Left renal cortex interstitium (tissue), 4 donors: ENCODE measurements around the gene FBN1. TPM values are rescaled to one million over a fixed set of nuclear protein-coding genes. Genes with fewer than 3 reads are reported as not detected.

ENCODE experiments used
- DNase-seq, 4 donors: peaks; one replicate each; pipeline ENCODE4 v3.0.0-alpha.2; 2013; ENCODE audit warnings: low read depth in 4 of 4, low spot score in 2 of 4, missing footprints in 1 of 4
- polyA plus RNA-seq, 4 donors: library from polyadenylated mRNA; unstranded; fragments of 120-200 nt; gene quantifications; one replicate each; pipeline ENCODE4 v1.2.1, GENCODE V29; 2013; ENCODE audit not compliant: insufficient read length in 4 of 4

Gene FBN1
- polyA plus RNA-seq, 4 donors: 70.2 to 118 (median 94.7) TPM

DNA sequence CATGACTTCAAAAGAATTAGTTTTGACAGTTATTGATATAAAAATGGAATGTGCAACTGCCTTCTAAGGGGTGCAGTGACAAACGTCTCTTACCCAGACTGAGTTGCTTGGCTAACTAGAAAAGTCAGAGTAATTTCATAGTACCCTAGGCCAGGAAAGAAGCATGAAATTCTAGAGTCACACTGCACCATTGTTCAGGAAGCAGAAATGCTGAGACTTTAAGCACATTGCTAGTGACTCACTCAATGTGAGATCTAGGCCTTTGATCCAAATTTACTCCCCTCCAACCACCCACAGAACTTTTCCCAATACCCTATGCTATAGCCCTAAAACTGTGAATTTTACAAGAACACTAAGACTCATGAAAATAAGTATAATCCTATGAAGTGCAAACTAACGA, 203.5 kb downstream of the FBN1 start:
- no peak for DNase-seq

DNA sequence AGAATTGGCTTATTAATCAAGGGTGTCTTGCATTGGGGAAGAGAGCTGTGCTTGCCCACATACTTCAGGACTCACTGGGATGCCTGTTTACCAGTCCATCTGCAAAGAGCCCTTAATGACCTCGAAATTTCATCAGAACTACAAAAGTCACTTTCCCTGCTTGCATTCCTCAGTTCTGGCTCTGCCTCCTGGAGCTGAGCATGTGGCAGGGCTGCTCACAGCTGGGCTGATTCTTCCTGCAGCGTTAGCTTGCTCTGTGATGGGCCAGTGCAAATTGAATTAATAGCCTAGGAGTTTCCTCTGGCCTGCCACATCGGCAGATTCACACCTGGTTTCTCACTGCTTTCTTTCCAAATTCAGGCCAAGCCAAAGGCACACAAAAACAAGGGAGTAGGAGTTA, 205.4 kb downstream of the FBN1 start:
- no peak for DNase-seq

GRCh38 chr15:48437178-48437577, 208.3 kb downstream of the FBN1 start:
- DNase-seq: no peak

DNA sequence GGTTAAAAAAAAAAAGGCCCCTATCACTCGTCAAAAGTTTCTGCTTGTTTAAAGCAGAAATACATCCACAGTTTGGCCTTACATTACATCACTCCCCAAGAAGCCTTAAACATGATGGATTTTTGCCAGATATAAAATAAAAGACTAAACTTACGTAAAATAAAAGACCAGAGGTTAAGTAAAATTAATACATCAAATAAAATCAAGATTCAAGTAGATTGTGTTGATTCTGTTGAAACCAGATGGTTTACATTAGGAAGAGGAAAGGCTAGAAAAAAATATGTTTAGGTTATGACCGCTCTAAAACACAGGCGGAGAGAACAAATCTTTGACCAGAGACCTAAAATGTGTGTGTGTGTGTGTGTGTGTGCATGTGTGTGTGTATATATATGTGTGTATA, 210.2 kb downstream of the FBN1 start:
- peak; percentile 24 to 46 (median 40) for DNase-seq

GRCh38 chr15:48433226-48433886, 212.2 kb downstream of the FBN1 start:
- no peak for DNase-seq

- no peak for DNase-seq
Measured at GRCh38 chr15:48432688-48433087, 212.8 kb downstream of the FBN1 start.

GRCh38 chr15:48427960-48428547, 217.5 kb downstream of the FBN1 start:
- no peak for DNase-seq

DNA sequence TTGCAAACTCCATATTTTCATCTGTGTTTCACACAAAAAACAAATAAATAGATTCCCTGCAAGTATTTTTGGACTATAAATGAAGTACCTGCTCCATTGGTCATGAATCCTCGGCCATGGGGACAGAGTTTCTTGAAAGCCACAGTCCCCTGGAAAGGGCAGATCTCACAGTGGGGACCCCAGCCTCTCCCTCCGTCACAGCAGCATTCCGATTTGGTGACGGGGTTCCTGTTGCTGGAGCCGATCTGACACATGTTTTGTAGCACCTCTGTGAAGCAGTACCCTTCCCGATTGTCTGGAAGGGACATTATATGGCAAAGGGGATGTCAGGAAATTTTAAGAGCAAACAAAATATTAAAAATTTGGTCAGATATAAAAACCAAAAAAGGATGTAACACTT, 218.0 kb downstream of the FBN1 start:
- no peak for DNase-seq

GRCh38 chr15:48426941-48427340, 218.6 kb downstream of the FBN1 start:
- DNase-seq: no peak

GRCh38 chr15:48426044-48426443, 219.5 kb downstream of the FBN1 start:
- DNase-seq: no peak

DNA sequence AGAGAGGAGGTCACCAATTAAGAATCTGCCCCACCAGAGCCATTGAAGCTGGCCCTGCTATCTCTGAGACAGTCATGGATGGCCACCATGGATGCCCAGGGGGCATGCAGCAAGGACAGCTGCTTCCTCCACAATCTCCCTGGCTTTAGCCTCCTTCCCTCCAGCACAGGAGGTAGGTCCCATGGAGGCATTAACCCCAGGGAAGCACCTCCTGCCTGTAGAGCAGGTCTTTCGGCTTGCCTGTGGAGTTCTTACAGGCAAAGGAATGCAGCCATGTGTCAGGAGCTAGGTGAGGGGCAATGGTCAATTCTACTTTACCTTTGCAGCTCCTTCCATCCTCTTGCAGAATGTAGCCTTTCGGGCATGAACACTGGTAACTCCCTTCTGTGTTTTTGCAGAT, 220.5 kb downstream of the FBN1 start:
- no peak for DNase-seq

DNA sequence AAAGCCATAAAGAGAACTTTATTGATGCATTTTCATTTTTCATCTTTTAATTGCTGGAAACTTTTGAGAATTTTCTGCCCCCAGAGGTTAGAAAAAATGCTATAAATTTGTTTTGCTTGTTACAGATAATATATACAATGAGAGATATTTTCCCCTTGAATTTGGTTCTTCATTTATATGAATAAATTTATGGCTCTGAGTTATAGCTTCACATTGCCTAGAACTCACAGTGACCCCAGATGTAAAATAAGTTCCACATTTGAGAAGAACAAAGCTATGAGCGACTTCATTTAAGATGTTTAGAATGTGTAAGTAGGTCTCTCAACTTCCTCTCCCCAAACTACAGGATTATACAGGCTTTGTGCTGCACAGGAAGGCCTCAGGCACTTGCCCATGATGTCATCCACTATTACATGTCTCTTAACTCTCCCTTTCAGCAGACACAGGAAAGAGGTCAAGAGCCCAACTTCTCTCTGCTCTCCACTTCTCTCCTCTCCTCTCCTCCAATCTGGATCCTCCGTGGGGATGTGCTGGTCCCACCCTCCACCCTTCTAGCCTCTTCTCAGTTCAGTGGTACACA, 221.5 kb downstream of the FBN1 start:
- peak in 2 of 4 donors; percentile 15 to 27 for DNase-seq

GRCh38 chr15:48423342-48423741, 222.2 kb downstream of the FBN1 start:
- no peak for DNase-seq

DNA sequence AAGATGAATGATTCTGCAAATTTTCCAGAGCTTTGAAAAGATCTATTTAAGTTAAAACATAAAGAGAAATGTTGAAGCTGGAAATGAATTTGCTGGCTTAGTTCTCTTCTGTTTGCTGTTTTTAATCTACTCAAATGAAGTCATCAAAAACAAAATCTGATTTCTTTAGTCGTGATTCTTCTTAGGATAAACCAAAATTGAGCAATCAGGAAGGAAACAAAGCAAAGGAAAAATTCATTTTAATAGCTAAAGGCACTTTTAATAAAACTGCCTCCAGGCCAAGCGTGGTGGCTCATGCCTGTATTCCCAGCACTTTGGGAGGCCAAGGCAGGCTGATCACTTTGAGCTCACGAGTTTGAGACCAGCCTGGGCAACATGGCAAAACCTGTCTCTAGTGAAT, 223.1 kb downstream of the FBN1 start:
- DNase-seq: no peak

DNA sequence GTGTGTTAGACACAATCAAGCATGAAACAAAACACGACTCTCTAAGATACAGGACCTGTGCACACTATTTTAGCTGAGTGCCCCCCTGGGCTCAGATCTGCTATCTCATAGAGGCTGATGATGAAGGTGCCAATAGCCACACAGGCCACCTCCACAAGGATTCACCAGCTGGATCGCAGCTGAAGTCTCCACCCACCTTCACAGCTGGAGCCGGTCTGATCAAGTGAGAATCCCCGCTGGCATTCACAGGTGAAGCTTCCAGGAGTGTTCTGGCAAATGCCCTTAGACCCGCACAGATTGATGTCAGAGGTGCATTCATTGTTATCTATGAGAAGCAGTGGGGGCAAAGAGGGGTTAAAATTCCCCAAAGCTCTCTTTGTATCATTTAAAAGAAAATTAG, 224.1 kb downstream of the FBN1 start:
- DNase-seq: no peak

DNA sequence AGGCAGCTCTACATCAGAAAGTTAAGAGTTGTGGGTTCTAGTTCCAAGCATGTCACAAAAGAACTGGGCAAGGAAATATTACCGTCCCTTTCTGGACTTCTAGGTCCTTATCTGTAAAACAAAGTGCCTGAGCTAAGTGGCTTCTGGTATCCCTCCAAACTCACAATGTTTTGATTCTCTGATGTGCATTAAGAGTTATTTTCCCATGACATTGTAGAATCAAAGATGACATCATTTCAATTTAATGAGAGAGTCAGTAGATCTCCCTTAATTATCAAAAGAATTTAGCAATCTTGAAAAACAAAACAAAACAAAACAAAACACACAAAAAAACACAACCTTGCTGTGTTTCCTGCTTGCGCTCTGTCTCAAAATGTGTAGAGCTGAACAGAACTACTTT, 225.6 kb downstream of the FBN1 start:
- no peak for DNase-seq

DNA sequence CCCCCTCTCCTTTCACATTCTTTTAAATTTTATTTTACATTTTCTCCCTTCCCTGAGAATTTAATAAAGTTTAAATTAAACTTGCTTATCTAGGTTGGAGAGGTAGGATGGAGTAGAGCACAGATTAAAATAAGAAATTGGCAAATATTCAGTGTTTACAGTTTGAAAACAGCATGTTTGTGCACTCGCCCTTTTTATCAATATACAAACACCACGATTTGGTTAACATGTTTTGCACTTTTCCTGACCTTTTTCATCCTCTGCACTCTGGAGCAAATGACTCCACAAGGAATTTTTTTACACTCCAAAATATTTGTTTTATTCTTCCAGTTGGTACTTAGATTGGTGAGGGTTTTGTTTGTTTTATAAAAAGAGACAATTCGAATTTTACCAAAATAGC, 227.2 kb downstream of the FBN1 start:
- DNase-seq: no peak

DNA sequence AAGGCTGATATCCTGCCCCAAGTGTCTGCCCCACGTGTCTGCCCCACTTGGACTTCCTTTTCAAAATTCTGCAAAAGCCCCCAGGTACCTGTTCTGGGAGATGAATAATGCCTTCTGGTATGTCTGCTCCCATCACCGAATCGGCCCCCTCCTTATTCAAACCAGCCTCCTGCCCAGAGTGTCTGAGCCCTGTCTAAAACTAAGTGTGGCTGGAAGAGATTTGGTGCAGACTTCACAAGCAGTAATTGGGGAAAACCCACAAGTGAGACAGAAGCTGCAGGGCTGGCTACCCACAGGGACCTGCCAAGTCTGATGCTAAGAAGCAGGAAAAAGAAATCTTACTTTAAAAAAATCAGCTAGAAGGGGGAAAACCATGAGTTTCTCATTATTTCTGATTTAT, 229.2 kb downstream of the FBN1 start:
- no peak for DNase-seq

DNA sequence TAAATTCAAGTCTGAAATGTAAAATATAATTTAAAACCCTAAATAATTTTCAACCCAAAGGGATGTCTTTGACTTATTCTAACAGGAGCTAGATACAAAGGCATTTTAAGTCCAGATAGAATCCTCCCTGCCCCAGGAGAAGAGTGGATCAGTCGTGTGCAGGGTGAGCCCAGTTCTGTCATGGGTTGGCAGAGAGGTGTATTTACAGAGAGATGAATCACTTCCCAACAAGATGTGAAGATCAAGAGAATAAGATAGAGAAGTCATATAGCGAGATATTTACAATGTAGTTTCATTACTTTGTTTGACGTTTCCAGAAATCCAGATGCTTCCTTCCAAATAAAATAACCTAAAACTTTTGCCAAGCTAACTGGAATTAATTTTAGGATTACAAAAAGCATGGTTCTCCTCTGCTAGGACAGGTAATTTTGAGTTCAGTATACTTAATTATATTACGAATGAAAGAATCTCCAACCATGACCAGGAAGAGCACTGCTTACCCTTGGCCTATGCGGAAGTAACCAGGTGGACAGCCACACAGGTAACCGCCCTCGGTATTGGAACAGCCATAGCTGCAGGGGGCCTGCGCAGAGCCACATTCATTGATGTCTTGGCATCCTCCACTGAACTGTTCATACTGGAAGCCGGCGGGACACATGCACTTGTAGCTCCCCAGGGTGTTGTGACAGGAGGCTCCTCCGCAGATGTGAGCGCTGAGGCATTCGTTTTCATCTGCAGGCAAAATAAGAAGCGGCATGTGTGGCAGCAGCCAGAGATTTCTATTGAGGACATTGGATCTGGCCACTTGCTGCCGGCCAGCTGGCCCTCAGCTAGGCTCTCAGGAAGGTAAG, 230.2 kb downstream of the FBN1 start:
- no peak for DNase-seq

GRCh38 chr15:48414015-48414414, 231.5 kb downstream of the FBN1 start:
- no peak for DNase-seq

- no peak for DNase-seq
Measured at GRCh38 chr15:48413304-48413703, 232.2 kb downstream of the FBN1 start.
